Omental fat pad (tissue), 4 donors: ENCODE results near the gene ADGRB2. TPM values are rescaled to one million over a fixed set of nuclear protein-coding genes. Genes with fewer than 3 reads are reported as not detected.

ENCODE experiments used
- ATAC-seq: fragments of 150-250 bp; one replicate; pipeline ENCODE4 v1.9.1; 2016; ENCODE audit warnings: mild to moderate bottlenecking, moderate library complexity; ENCODE audit not compliant: low FRiP score
- DNase-seq: peaks from one replicate; pipeline ENCODE4 v3.0.0-alpha.2; 2019; ENCODE audit warnings: low spot score
- CTCF ChIP-seq, 3 donors: fragments of 450-650 bp; IDR thresholded peaks; one replicate each; pipeline ENCODE4 v1.5.1; 2016 to 2017; ENCODE audit warnings: antibody characterized with exemption in 3 of 3, mild to moderate bottlenecking in 3 of 3, moderate library complexity in 2 of 3
- total RNA-seq, 4 donors: library from RNA; depleted of rRNA; stranded (reverse); fragments of >200 nt; gene quantifications; one replicate each; pipeline ENCODE4 v1.1.0, GENCODE V29; 2016

Gene ADGRB2
- total RNA-seq, 4 donors from 2014 or later = 0.79 to 7.5 (median 3.3) TPM

GRCh38 chr1:31734582-31735107 lies 29.5 kb downstream of the ADGRB2 start:
- no peak for ATAC-seq
- TF ChIP-seq CTCF (IDR thresholded peaks at IDR 0.05) = no peak
- DNase-seq = no peak

- no peak for ATAC-seq
- no peak for TF ChIP-seq CTCF (IDR thresholded peaks at IDR 0.05)
- DNase-seq = no peak
Observed at GRCh38 chr1:31733389-31734219, 30.5 kb downstream of the ADGRB2 start.

GRCh38 chr1:31732751-31733289 lies 31.3 kb downstream of the ADGRB2 start:
- no peak for DNase-seq
- no peak for TF ChIP-seq CTCF (IDR thresholded peaks at IDR 0.05)
- ATAC-seq = no peak

- no peak for TF ChIP-seq CTCF (IDR thresholded peaks at IDR 0.05)
- no peak for ATAC-seq
- no peak for DNase-seq
Observed at GRCh38 chr1:31732343-31732742, 31.8 kb downstream of the ADGRB2 start.

- ATAC-seq = no peak
- no peak for TF ChIP-seq CTCF (IDR thresholded peaks at IDR 0.05)
- no peak for DNase-seq
Observed at GRCh38 chr1:31731049-31731565, 33.0 kb downstream of the ADGRB2 start.

GRCh38 chr1:31730336-31731048 lies 33.6 kb downstream of the ADGRB2 start:
- TF ChIP-seq CTCF (IDR thresholded peaks at IDR 0.05) = no peak
- no peak for ATAC-seq
- no peak for DNase-seq
